ENCODE measurements around the gene NLGN2.
A peak's percentile ranks its signal among the peaks of the same experiment; 100 is the strongest.

Gene NLGN2

DNA sequence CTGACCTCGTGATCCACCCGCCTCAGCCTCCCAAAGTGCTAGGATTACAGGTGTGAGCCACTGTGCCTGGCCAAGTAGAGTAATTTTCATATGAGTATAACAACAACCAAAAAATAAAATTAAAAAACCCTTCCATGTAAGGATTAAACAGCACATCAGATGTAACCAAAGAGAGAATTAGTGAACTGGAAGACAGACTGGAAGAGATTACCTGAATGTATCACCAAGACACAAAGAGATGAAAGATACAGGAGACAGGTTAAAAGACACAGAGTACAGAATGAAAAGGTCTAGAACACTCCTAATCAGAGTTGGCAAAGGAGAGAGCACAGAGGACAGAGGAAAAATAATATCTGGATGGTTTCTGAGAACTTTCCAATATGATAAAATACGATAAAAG is 28.5 kb upstream of the NLGN2 start:
- no peak for ATAC-seq (ENCODE audit: low read depth)
- TF ChIP-seq, protein P1, sequence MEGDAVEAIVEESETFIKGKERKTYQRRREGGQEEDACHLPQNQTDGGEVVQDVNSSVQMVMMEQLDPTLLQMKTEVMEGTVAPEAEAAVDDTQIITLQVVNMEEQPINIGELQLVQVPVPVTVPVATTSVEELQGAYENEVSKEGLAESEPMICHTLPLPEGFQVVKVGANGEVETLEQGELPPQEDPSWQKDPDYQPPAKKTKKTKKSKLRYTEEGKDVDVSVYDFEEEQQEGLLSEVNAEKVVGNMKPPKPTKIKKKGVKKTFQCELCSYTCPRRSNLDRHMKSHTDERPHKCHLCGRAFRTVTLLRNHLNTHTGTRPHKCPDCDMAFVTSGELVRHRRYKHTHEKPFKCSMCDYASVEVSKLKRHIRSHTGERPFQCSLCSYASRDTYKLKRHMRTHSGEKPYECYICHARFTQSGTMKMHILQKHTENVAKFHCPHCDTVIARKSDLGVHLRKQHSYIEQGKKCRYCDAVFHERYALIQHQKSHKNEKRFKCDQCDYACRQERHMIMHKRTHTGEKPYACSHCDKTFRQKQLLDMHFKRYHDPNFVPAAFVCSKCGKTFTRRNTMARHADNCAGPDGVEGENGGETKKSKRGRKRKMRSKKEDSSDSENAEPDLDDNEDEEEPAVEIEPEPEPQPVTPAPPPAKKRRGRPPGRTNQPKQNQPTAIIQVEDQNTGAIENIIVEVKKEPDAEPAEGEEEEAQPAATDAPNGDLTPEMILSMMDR (IDR thresholded peaks at IDR 0.05; ENCODE audit: poor library complexity, severe bottlenecking), result no peak

DNA sequence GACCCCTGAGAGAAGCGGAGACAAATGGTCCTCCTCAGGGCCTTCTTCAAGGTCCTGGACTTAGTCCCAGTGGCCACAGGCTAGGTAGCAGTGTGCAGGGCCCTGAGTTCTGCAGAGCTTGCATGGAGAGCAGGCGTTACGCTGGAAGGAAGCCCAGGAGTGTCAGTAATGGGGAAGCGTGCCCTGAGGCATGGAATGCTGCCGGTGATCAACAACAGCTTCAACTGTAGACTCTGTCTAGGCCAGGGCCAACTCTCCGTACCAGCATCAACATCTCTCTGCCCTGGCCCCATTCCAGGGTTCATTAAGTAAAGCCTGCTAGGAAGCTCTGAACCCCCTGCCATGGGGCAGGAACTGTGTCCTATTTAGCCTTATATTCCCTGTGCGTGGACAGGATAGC is 27.3 kb upstream of the NLGN2 start:
- Histone ChIP-seq H3K27ac (ENCODE audit: poor library complexity, severe bottlenecking) (no peak overlapping the region), H3K27me3 (ENCODE audit: insufficient read depth, poor library complexity, severe bottlenecking) (no peaks in the 10 kb centered on the region), H3K4me1 (ENCODE audit: insufficient read depth, poor library complexity, severe bottlenecking) (peaks cover 2% of the 10 kb centered on the region), H3K36me3 (ENCODE audit: low read depth) (peaks cover 13% of the 10 kb centered on the region; the same call in 1 of the 2 replicates), H3K9me3 (ENCODE audit: severe bottlenecking) (no peaks in the 10 kb centered on the region), H3K4me3 (ENCODE audit: severe bottlenecking) (peak overlapping the region; percentile 44)
- ATAC-seq (ENCODE audit: low read depth) (no peak; the same call in 2 of the 3 replicates), DNase-seq (ENCODE audit: low spot score) (no peak)
- TF ChIP-seq, protein P1 (IDR thresholded peaks at IDR 0.05; ENCODE audit: poor library complexity, severe bottlenecking), result no peak

More for the DNA sequence above, 28.5 kb upstream of the NLGN2 start:
- Histone ChIP-seq H3K4me3 (ENCODE audit: severe bottlenecking) (no peak overlapping the region), H3K4me1 (ENCODE audit: insufficient read depth, poor library complexity, severe bottlenecking) (peaks cover 2% of the 10 kb centered on the region), H3K27ac (ENCODE audit: poor library complexity, severe bottlenecking) (no peak overlapping the region), H3K9me3 (ENCODE audit: severe bottlenecking) (no peaks in the 10 kb centered on the region), H3K27me3 (ENCODE audit: insufficient read depth, poor library complexity, severe bottlenecking) (no peaks in the 10 kb centered on the region), H3K36me3 (ENCODE audit: low read depth) (0 out of 2 replicates have a peak, but pooled peaks cover 7% of the 10 kb centered on the region)
- DNase-seq (ENCODE audit: low spot score), result no peak

DNA sequence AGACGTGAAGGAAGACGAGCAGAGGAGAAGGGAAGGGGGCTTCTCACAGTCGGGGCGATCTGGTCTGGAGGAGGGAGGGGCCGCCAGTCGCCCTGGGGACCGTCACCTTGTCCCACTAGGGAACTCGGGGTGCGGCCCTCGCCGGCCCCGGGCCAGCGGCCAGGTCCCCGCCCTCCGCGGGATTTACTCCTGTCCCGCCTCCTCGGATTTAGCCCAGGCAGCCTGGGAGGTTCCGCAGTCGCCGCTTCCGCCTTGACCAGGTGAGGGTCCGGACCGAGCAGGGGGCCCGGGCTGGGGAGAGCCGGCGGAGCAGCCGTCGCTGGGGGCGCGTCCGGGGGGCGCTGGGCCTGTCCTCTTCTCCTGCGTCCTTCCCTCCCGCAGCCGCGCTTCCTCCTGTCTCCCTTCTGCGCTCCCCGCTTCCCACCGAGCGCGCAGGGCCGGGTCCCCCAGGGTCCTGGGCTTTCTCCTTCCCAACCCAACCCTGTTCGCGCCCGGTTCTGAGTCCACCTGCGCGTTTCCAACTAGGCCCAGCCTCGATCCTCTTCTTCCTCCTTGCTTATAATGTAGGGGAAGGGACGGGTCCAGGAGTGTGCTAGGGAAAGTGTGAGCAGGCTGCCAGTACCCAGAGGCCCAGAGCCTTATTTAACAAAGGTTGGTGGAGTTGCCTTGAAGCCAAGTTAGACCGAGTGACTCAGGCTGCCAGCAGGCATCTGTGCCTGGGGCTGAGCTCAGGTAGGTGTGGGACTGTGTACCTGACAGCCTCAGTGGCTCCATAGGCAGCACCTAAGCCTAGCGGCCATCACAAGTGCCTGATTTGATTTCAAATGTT is 26.6 kb upstream of the NLGN2 start, which contains the start of gene TNK1:
TNK1 (plus strand) TSS at position 235 of the 829 bp plus-strand sequence. CDS start 1,838 bp downstream, outside the sequence.
- ATAC-seq (ENCODE audit: low read depth) (peak; percentile 71), DNase-seq (ENCODE audit: low spot score) (no peak)
- Histone ChIP-seq H3K27ac (ENCODE audit: poor library complexity, severe bottlenecking) (peak within 1 kb of the TSS; percentile 27), H3K36me3 (ENCODE audit: low read depth) (peaks cover 13% of the 10 kb centered on the region; the same call in 1 of the 2 replicates), H3K4me3 (ENCODE audit: severe bottlenecking) (peak within 1 kb of the TSS; percentile 44), H3K27me3 (ENCODE audit: insufficient read depth, poor library complexity, severe bottlenecking) (no peaks in the 10 kb centered on the region), H3K9me3 (ENCODE audit: severe bottlenecking) (no peaks in the 10 kb centered on the region), H3K4me1 (ENCODE audit: insufficient read depth, poor library complexity, severe bottlenecking) (peaks cover 2% of the 10 kb centered on the region)
- TF ChIP-seq, protein P1 (IDR thresholded peaks at IDR 0.05; ENCODE audit: poor library complexity, severe bottlenecking), result no peak

DNA sequence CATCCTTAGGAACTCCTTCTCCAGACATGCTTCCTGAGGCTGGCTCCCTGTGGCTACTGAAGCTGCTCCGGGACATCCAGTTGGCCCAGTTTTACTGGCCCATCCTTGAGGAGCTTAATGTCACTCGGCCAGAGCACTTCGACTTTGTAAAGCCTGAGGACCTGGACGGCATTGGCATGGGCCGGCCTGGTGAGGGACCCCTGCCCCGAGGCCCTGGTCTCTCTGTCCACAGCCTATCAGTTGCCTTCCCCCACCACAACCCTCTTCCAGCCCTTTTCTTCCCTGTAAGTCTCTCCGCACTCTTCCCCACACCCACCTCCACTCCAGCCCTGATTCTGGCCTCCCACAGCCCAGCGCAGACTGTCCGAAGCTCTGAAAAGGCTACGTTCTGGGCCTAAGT is 24.7 kb upstream of the NLGN2 start:
- H3K4me1 ChIP-seq (ENCODE audit: insufficient read depth, poor library complexity, severe bottlenecking), result peaks cover 2% of the 10 kb centered on the region
- peaks cover 15% of the 10 kb centered on the region for H3K36me3 ChIP-seq (ENCODE audit: low read depth)
- no peak overlapping the region for H3K4me3 ChIP-seq (ENCODE audit: severe bottlenecking)
- DNase-seq (ENCODE audit: low spot score) (no peak), ATAC-seq (ENCODE audit: low read depth) (0 out of 3 replicates have a peak, but pooled peaks have one; percentile 1)
- H3K9me3 ChIP-seq (ENCODE audit: severe bottlenecking), result no peaks in the 10 kb centered on the region
- H3K27me3 ChIP-seq (ENCODE audit: insufficient read depth, poor library complexity, severe bottlenecking), result no peaks in the 10 kb centered on the region
- H3K27ac ChIP-seq (ENCODE audit: poor library complexity, severe bottlenecking), result no peak overlapping the region
- TF ChIP-seq, protein P1 (IDR thresholded peaks at IDR 0.05; ENCODE audit: poor library complexity, severe bottlenecking), result no peak

DNA sequence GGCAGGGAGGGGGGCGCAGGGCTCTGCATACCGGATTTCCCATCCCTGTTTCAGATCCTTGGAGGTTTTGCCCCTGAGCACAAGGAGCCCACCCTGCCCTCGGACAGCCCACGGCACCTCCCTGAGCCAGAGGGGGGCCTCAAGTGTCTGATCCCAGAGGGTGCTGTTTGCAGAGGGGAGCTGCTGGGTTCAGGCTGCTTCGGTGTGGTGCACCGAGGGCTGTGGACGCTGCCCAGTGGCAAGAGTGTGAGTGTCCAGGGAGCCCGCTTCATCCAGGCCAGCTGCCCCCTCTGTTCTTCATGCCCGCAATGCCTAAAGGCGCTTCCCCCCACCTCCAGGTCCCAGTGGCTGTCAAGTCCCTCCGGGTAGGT is 24.3 kb upstream of the NLGN2 start:
- DNase-seq (ENCODE audit: low spot score) (no peak), ATAC-seq (ENCODE audit: low read depth) (no peak)
- TF ChIP-seq, protein P1 (IDR thresholded peaks at IDR 0.05; ENCODE audit: poor library complexity, severe bottlenecking), result no peak
- Histone ChIP-seq H3K27me3 (ENCODE audit: insufficient read depth, poor library complexity, severe bottlenecking) (no peaks in the 10 kb centered on the region), H3K4me1 (ENCODE audit: insufficient read depth, poor library complexity, severe bottlenecking) (peaks cover 2% of the 10 kb centered on the region), H3K9me3 (ENCODE audit: severe bottlenecking) (no peaks in the 10 kb centered on the region), H3K27ac (ENCODE audit: poor library complexity, severe bottlenecking) (no peak overlapping the region), H3K4me3 (ENCODE audit: severe bottlenecking) (no peak overlapping the region), H3K36me3 (ENCODE audit: low read depth) (peaks cover 19% of the 10 kb centered on the region)
